H1 (cell line): ENCODE data around the gene ZDHHC20. TPM values are rescaled to one million over a fixed set of nuclear protein-coding genes. Genes with fewer than 3 reads are reported as not detected.
A peak's percentile ranks its signal among the peaks of the same experiment; 100 is the strongest.

Experiments used
- CTCF ChIA-PET: fragments of 300-600 bp; sonication (Branson Sonifier 250); formaldehyde crosslinking; loops from one replicate; lab custom pipeline; 2021; ENCODE audit not compliant: partially characterized antibody; lab: Charles Lee
- POLR2A ChIA-PET: fragments of 300-600 bp; sonication (Branson Sonifier 250); formaldehyde crosslinking; loops from one replicate; lab custom pipeline; 2021; ENCODE audit warnings: inconsistent platforms; ENCODE audit not compliant: partially characterized antibody; lab: Charles Lee
- DNase-seq, 2 experiments: peaks; one replicate each; pipeline versions ENCODE4 v3.0.0 to v3.0.0-alpha.2; 2010 to 2022; ENCODE audit warnings: low spot score in 2 of 2, low read depth in 1 of 2, mixed read lengths in 1 of 2
- FAIRE-seq: peaks from 2 replicates; lab custom pipeline; 2011; peaks lifted over from hg19 to GRCh38; lab: Jason Lieb, UNC
- H2AFZ ChIP-seq: 2 replicates; pipeline ENCODE4 v1.8.1; 2012; ENCODE audit warnings: low read length, inconsistent platforms
- H2AK5ac ChIP-seq: 2 replicates; pipeline ENCODE4 v1.6.1; 2013; ENCODE audit warnings: low read depth, low read length
- H2BK120ac ChIP-seq: replicated peaks from 2 replicates; pipeline ENCODE3; 2013; ENCODE audit warnings: low read depth, low read length, inconsistent platforms
- H2BK12ac ChIP-seq: 2 replicates; pipeline ENCODE4 v1.6.1; 2013; ENCODE audit warnings: low read depth, low read length
- H2BK15ac ChIP-seq: 2 replicates; pipeline ENCODE4 v1.6.1; 2013; ENCODE audit warnings: low read length
- H2BK20ac ChIP-seq: 2 replicates; pipeline ENCODE4 v1.6.1; 2013; ENCODE audit warnings: low read length
- H2BK5ac ChIP-seq: 2 replicates; pipeline ENCODE4 v1.6.1; 2013; ENCODE audit warnings: low read depth, low read length
- H3K14ac ChIP-seq: 2 replicates; pipeline ENCODE4 v1.6.1; 2013; ENCODE audit warnings: inconsistent platforms; ENCODE audit not compliant: insufficient read length
- H3K18ac ChIP-seq: 2 replicates; pipeline ENCODE4 v1.6.1; 2013; ENCODE audit warnings: low read length; ENCODE audit errors: extremely low read depth
- H3K23ac ChIP-seq: 2 replicates; pipeline ENCODE4 v1.6.1; 2013; ENCODE audit warnings: inconsistent platforms; ENCODE audit not compliant: insufficient read length
- H3K23me2 ChIP-seq: 2 replicates; pipeline ENCODE4 v1.6.1; 2013; ENCODE audit warnings: low read depth, low read length
- H3K27ac ChIP-seq: 2 replicates; pipeline ENCODE4 v1.6.1; 2011; ENCODE audit warnings: low read depth, low read length, inconsistent platforms
- H3K27me3 ChIP-seq, 4 experiments: replicated peaks in 1 of 4; 1 replicate in 1 of 4; 2 replicates in 3 of 4; pipeline versions ENCODE4 v1.6.1 to v1.8.1; 2011 to 2013; ENCODE audit warnings: low read length in 3 of 4, mild to moderate bottlenecking in 3 of 4, inconsistent platforms in 2 of 4, mixed read lengths in 2 of 4, moderate library complexity in 1 of 4; ENCODE audit not compliant: control insufficient read depth in 3 of 4, insufficient read depth in 3 of 4; ENCODE audit errors: extremely low read depth in 1 of 4
- H3K36me3 ChIP-seq, 4 experiments: 2 replicates each; pipeline versions ENCODE4 v1.6.1 to v1.8.1; 2011 to 2013; ENCODE audit warnings: mild to moderate bottlenecking in 4 of 4, low read length in 3 of 4, moderate library complexity in 2 of 4, control low read depth in 1 of 4, inconsistent platforms in 1 of 4; ENCODE audit not compliant: insufficient read depth in 4 of 4, control insufficient read depth in 2 of 4
- H3K4ac ChIP-seq: replicated peaks from 2 replicates; pipeline ENCODE3; 2013; ENCODE audit warnings: low read length, low read depth, mixed read lengths, inconsistent platforms; ENCODE audit not compliant: insufficient read length
- H3K4me1 ChIP-seq, 4 experiments: replicated peaks in 1 of 4; 1 replicate in 1 of 4; 2 replicates in 3 of 4; pipeline versions ENCODE4 v1.6.1 to v1.8.1; 2011 to 2013; ENCODE audit warnings: low read length in 3 of 4, inconsistent platforms in 2 of 4, mixed read lengths in 1 of 4; ENCODE audit not compliant: insufficient read depth in 4 of 4, control insufficient read depth in 3 of 4
- H3K4me2 ChIP-seq, 2 experiments: 2 replicates each; pipeline versions ENCODE4 v1.6.1 to v1.8.1; 2011 to 2013; ENCODE audit warnings: low read depth in 2 of 2, low read length in 2 of 2, control low read depth in 1 of 2, inconsistent platforms in 1 of 2, mild to moderate bottlenecking in 1 of 2; ENCODE audit not compliant: insufficient read depth in 1 of 2
- H3K4me3 ChIP-seq, 4 experiments: fragments of 200-600, 300-600 bp in 1 of 4; sonication (generic), shearing (Covaris generic), sonication (Bioruptor Twin) in 1 of 4; 2 replicates each; pipeline versions ENCODE4 v1.5.1 to v1.8.1; 2011 to 2016; ENCODE audit warnings: low read length in 4 of 4, low read depth in 3 of 4, control low read depth in 2 of 4, inconsistent platforms in 2 of 4, mild to moderate bottlenecking in 2 of 4, mixed read lengths in 1 of 4, moderate library complexity in 1 of 4; ENCODE audit not compliant: insufficient read depth in 2 of 4; ENCODE audit errors: extremely low read depth in 1 of 4
- H3K56ac ChIP-seq: replicated peaks from 2 replicates; pipeline ENCODE3; 2013; ENCODE audit warnings: low read depth, mild to moderate bottlenecking, mixed read lengths, low read length, inconsistent platforms; ENCODE audit not compliant: insufficient read length
- H3K79me1 ChIP-seq: 2 replicates; pipeline ENCODE4 v1.6.1; 2013; ENCODE audit warnings: low read depth, low read length, control low read depth
- H3K79me2 ChIP-seq, 2 experiments: 2 replicates each; pipeline versions ENCODE4 v1.6.1 to v1.8.1; 2012 to 2013; ENCODE audit warnings: low read length in 2 of 2, mild to moderate bottlenecking in 2 of 2, inconsistent platforms in 1 of 2; ENCODE audit not compliant: insufficient read depth in 2 of 2, control insufficient read depth in 1 of 2
- H3K9ac ChIP-seq, 4 experiments: replicated peaks in 1 of 4; 1 replicate in 1 of 4; 2 replicates in 3 of 4; pipeline versions ENCODE4 v1.6.1 to v1.8.1; 2011 to 2013; ENCODE audit warnings: low read depth in 3 of 4, low read length in 3 of 4, control low read depth in 2 of 4, mild to moderate bottlenecking in 2 of 4, moderate library complexity in 2 of 4, inconsistent platforms in 1 of 4; ENCODE audit errors: extremely low read depth in 1 of 4
- H3K9me3 ChIP-seq, 2 experiments: 2 replicates each; pipeline versions ENCODE4 v1.6.1 to v1.8.1; 2012 to 2013; ENCODE audit warnings: mild to moderate bottlenecking in 2 of 2, moderate library complexity in 2 of 2, control low read depth in 1 of 2, inconsistent platforms in 1 of 2, low read depth in 1 of 2, low read length in 1 of 2, mixed read lengths in 1 of 2; ENCODE audit not compliant: insufficient read depth in 2 of 2
- H4K20me1 ChIP-seq, 2 experiments: replicated peaks in 1 of 2; 2 replicates each; pipeline versions ENCODE3 to v1.8.1; 2011 to 2013; ENCODE audit warnings: inconsistent platforms in 2 of 2, low read length in 2 of 2, mild to moderate bottlenecking in 1 of 2; ENCODE audit not compliant: insufficient read depth in 2 of 2, control insufficient read depth in 1 of 2
- H4K5ac ChIP-seq: 2 replicates; pipeline ENCODE4 v1.6.1; 2013; ENCODE audit warnings: low read length, low read depth, mixed read lengths, inconsistent platforms; ENCODE audit not compliant: insufficient read length
- H4K8ac ChIP-seq: 2 replicates; pipeline ENCODE4 v1.8.0; 2013; ENCODE audit warnings: mild to moderate bottlenecking, moderate library complexity, low read length, inconsistent platforms; ENCODE audit not compliant: insufficient read depth; ENCODE audit errors: extremely low read depth
- H4K91ac ChIP-seq: replicated peaks from 2 replicates; pipeline ENCODE3; 2013; ENCODE audit warnings: low read length, mixed read lengths, inconsistent platforms; ENCODE audit not compliant: insufficient read length
- KDM1A ChIP-seq: fragments of 200-600, 300-600 bp; sonication (generic); IDR thresholded peaks from 2 replicates; pipeline ENCODE4 v1.7.1; 2016; ENCODE audit warnings: mild to moderate bottlenecking, low read length, borderline replicate concordance
- SIN3A ChIP-seq, 2 experiments: IDR thresholded peaks in 1 of 2; conservative IDR thresholded peaks in 1 of 2; 2 replicates each; pipeline ENCODE4 v1.6.1; 2011 to 2012; ENCODE audit warnings: low read length in 2 of 2, improper control_type of control experiment in 1 of 2, low read depth in 1 of 2, mild to moderate bottlenecking in 1 of 2
- WGBS, 2 experiments: shearing (Covaris generic) in 1 of 2; methylation state at CpG; one replicate each; pipeline versions ENCODE4 v1.1.6 to v1.1.7; 2013 to 2015; ENCODE audit warnings: low lambda C conversion rate in 2 of 2, mixed read lengths in 2 of 2, inconsistent platforms in 1 of 2, low coverage in 1 of 2, missing lambda C conversion rate in 1 of 2; ENCODE audit not compliant: insufficient replicate concordance in 2 of 2, insufficient coverage in 1 of 2, insufficient read length in 1 of 2; ENCODE audit errors: extremely low coverage in 1 of 2, missing lambda C conversion rate in 1 of 2; 5-methylcytosine and 5-hydroxymethylcytosine counted together
- polyA plus RNA-seq, 7 experiments: library from polyadenylated mRNA; depleted of rRNA in 3 of 7; stranded (reverse) in 5 of 7; unstranded in 2 of 7; fragments of >200 nt in 5 of 7; fragments of 200-250 nt in 2 of 7; gene quantifications; 1 replicate in 5 of 7; 2 replicates in 1 of 7; 4 replicates in 1 of 7; pipeline versions ENCODE4 v1.2.1 to v1.2.3, GENCODE V29; 2011 to 2013; ENCODE audit warnings: missing spikeins in 2 of 7, mixed read lengths in 2 of 7
- total RNA-seq: library from RNA; stranded (reverse); fragmentation: NEBNext Ultra II Directional; extraction: Animal tissue kit (Norgen Biotek cat#: 25700); gene quantifications from 2 replicates; pipeline ENCODE4 v1.2.1, GENCODE V29; 2021

Gene ZDHHC20
- total and polyA plus RNA-seq, 2 of the 8 experiments (the other 6 are each of a cell fraction or from before 2014, with no cell fraction given), result 16.4 to 89.0 TPM

GRCh38 chr13:21458451-21458812 lies 671 bp downstream of the ZDHHC20 start:
- peak in 1 of 2 experiments; percentile 62 for DNase-seq
- Histone ChIP-seq H2BK15ac (no peak overlapping the region), H3K4ac (no peak overlapping the region), H3K27me3 (no peaks in the 10 kb centered on the region), H3K79me2 (peaks cover 10 to 53% of the 10 kb centered on the region in 2 experiments), H2BK12ac (no peak overlapping the region; the same call in 1 of the 2 replicates), H4K20me1 (no peaks in the 10 kb centered on the region), H3K14ac (no peak overlapping the region), H2AK5ac (no peak overlapping the region), H3K79me1 (no peaks in the 10 kb centered on the region; the same call in none of the 2 replicates), H2BK5ac (0 out of 2 replicates have a peak overlapping the region, but pooled peaks have one; percentile 97), H3K4me1 (peaks cover 0 to 12% (median 6%) of the 10 kb centered on the region in 4 experiments; a peak in 4 of 7 replicates), H3K9ac (peak overlapping the region; percentile 92 to 99 (median 98)), H4K91ac (peak overlapping the region; percentile 40), H3K23me2 (peaks cover 2% of the 10 kb centered on the region; the same call in 1 of the 2 replicates), H2BK120ac (no peak overlapping the region), H3K18ac (no peak overlapping the region), H3K9me3 (no peaks in the 10 kb centered on the region; a peak in 2 of 4 replicates), H3K4me3 (peak overlapping the region; percentile 87 to 99 (median 97)), H4K5ac (no peak overlapping the region), H2BK20ac (no peak overlapping the region), H3K27ac (peak overlapping the region; percentile 94), H2AFZ (peak overlapping the region; percentile 29; the same call in 1 of the 2 replicates), H4K8ac (peak overlapping the region; percentile 97; the same call in 1 of the 2 replicates), H3K23ac (no peak overlapping the region), H3K56ac (no peak overlapping the region), H3K36me3 (no peaks in the 10 kb centered on the region), H3K4me2 (peak overlapping the region; percentile 72 to 86)
- POLR2A ChIA-PET, result interaction anchor here (0.7 to 3.0 kb wide), 15 partner anchors 9 to 316 kb away, joined by 3 to 13 read pairs (median 4); partner anchors contain the start of genes MRPL57 and SKA3
- 1% methylated on average over 16 of the region's 16 CpGs; no CpG with 5 or more reads in 1 of the 2 experiments for WGBS, 2 experiments
- TF ChIP-seq SIN3A (conservative IDR thresholded peaks at IDR 0.05 in 1 of 2, IDR thresholded peaks at IDR 0.05 in 1 of 2; ENCODE audit: low read depth in 1 of 2, low read length in 2 of 2), result 0 out of 4 replicates have a peak, but pooled peaks have one; percentile 6 to 7
- TF ChIP-seq KDM1A, result no peak
- no peak for FAIRE-seq
- CTCF ChIA-PET, result interaction anchor here (0.6 to 2.3 kb wide), 5 partner anchors 19 to 217 kb away, joined by 3 to 10 read pairs (median 4); no protein-coding TSS in a partner anchor
